MM.1S (cell line): Measurements from ENCODE around the gene TP63.

Source experiments
- DNase-seq: peaks from one replicate; pipeline ENCODE4 v3.0.0-alpha.2; 2015
- H2AFZ ChIP-seq: fragments of 300-600 bp; sonication (generic); 2 replicates; pipeline ENCODE4 v1.6.0; 2016; ENCODE audit warnings: antibody characterized with exemption, low read length
- H3F3A ChIP-seq: fragments of 300-600 bp; sonication (generic); 2 replicates; pipeline ENCODE4 v1.6.1; 2016; ENCODE audit warnings: mild to moderate bottlenecking, antibody characterized with exemption, low read length, moderate library complexity, mixed read lengths; ENCODE audit not compliant: insufficient read depth
- H3K27ac ChIP-seq: fragments of 300-600 bp; sonication (generic); 2 replicates; pipeline ENCODE4 v1.5.1; 2016; ENCODE audit warnings: mild to moderate bottlenecking, low read length
- H3K27me3 ChIP-seq: fragments of 300-600 bp; sonication (generic); replicated peaks from 2 replicates; pipeline ENCODE4 v1.6.0; 2016; ENCODE audit warnings: low read length; ENCODE audit not compliant: insufficient read depth
- H3K36me3 ChIP-seq: fragments of 300-600 bp; sonication (generic); replicated peaks from 2 replicates; pipeline ENCODE4 v1.6.1; 2016; ENCODE audit warnings: mild to moderate bottlenecking, low read length, mixed read lengths; ENCODE audit not compliant: insufficient read depth
- H3K4me1 ChIP-seq: fragments of 300-600 bp; sonication (generic); 2 replicates; pipeline ENCODE4 v1.6.1; 2016; ENCODE audit warnings: low read length, mixed read lengths
- H3K4me2 ChIP-seq: fragments of 300-600 bp; sonication (generic); 2 replicates; pipeline ENCODE4 v1.6.0; 2016; ENCODE audit warnings: low read depth, low read length
- H3K4me3 ChIP-seq: fragments of 300-600 bp; sonication (generic); 2 replicates; pipeline ENCODE4 v1.5.1; 2016; ENCODE audit warnings: low read length, mixed read lengths
- H3K79me2 ChIP-seq: fragments of 300-600 bp; sonication (generic); 2 replicates; pipeline ENCODE4 v1.6.1; 2016; ENCODE audit warnings: mixed run types, low read length, mixed read lengths
- H3K9ac ChIP-seq: fragments of 300-600 bp; sonication (generic); 2 replicates; pipeline ENCODE4 v1.6.1; 2016; ENCODE audit warnings: low read length, mixed read lengths
- H3K9me2 ChIP-seq: fragments of 300-600 bp; sonication (generic); replicated peaks from 2 replicates; pipeline ENCODE4 v1.6.1; 2016; ENCODE audit warnings: mild to moderate bottlenecking, low read length, mixed read lengths; ENCODE audit not compliant: insufficient read depth
- H3K9me3 ChIP-seq: fragments of 300-600 bp; sonication (generic); replicated peaks from 2 replicates; pipeline ENCODE4 v1.6.1; 2016; ENCODE audit warnings: mild to moderate bottlenecking, low read length, mixed read lengths; ENCODE audit not compliant: insufficient read depth
- H4K20me1 ChIP-seq: fragments of 300-600 bp; sonication (generic); 2 replicates; pipeline ENCODE4 v1.6.1; 2016; ENCODE audit warnings: mild to moderate bottlenecking, low read length, moderate library complexity, mixed read lengths; ENCODE audit not compliant: insufficient read depth
- CTCF ChIP-seq: fragments of 300-600 bp; sonication (generic); IDR thresholded peaks from 2 replicates; pipeline ENCODE4 v1.5.1; 2016; ENCODE audit warnings: antibody characterized with exemption, low read length, mixed read lengths
- EZH2 ChIP-seq: fragments of 300-600 bp; sonication (generic); optimal IDR thresholded peaks from 2 replicates; pipeline ENCODE3; 2017; ENCODE audit warnings: low read depth, mild to moderate bottlenecking, antibody characterized with exemption, low read length, mixed read lengths
- EZH2phosphoT487 ChIP-seq: fragments of 300-600 bp; sonication (generic); IDR thresholded peaks from 2 replicates; pipeline ENCODE4 v1.6.1; 2018; ENCODE audit warnings: antibody characterized with exemption, low read length

Gene TP63

GRCh38 chr3:189901481-189901880 is 270.3 kb downstream of the TP63 start:
- Histone ChIP-seq H3K4me3 (no peak overlapping the region), H3K9me2 (no peaks in the 10 kb centered on the region), H3K4me2 (no peak overlapping the region), H3F3A (no peaks in the 10 kb centered on the region), H2AFZ (no peak overlapping the region), H3K27me3 (no peaks in the 10 kb centered on the region), H3K27ac (no peak overlapping the region), H3K79me2 (no peaks in the 10 kb centered on the region), H4K20me1 (no peaks in the 10 kb centered on the region), H3K4me1 (no peaks in the 10 kb centered on the region), H3K36me3 (no peaks in the 10 kb centered on the region), H3K9ac (no peak overlapping the region), H3K9me3 (no peaks in the 10 kb centered on the region)
- DNase-seq: no peak
- TF ChIP-seq EZH2 (no peak), EZH2phosphoT487 (no peak), CTCF (no peak)

- no peaks in the 10 kb centered on the region for H3F3A ChIP-seq
- TF ChIP-seq EZH2 (no peak), EZH2phosphoT487 (no peak), CTCF (no peak)
- DNase-seq: no peak
- no peaks in the 10 kb centered on the region for H3K27me3 ChIP-seq
- H3K9ac ChIP-seq: no peak overlapping the region
- no peaks in the 10 kb centered on the region for H3K4me1 ChIP-seq
- no peak overlapping the region for H3K4me3 ChIP-seq
- H3K9me3 ChIP-seq: no peaks in the 10 kb centered on the region
- H3K9me2 ChIP-seq: no peaks in the 10 kb centered on the region
- no peaks in the 10 kb centered on the region for H3K36me3 ChIP-seq
- H2AFZ ChIP-seq: no peak overlapping the region
- no peaks in the 10 kb centered on the region for H4K20me1 ChIP-seq
- H3K27ac ChIP-seq: no peak overlapping the region
- no peak overlapping the region for H3K4me2 ChIP-seq
- no peaks in the 10 kb centered on the region for H3K79me2 ChIP-seq
Measured at GRCh38 chr3:189902230-189903186, 271.3 kb downstream of the TP63 start.

- no peaks in the 10 kb centered on the region for H3F3A ChIP-seq
- H3K36me3 ChIP-seq: no peaks in the 10 kb centered on the region
- no peak overlapping the region for H3K9ac ChIP-seq
- no peak overlapping the region for H3K4me2 ChIP-seq
- H3K4me3 ChIP-seq: no peak overlapping the region
- no peaks in the 10 kb centered on the region for H3K9me2 ChIP-seq
- H3K9me3 ChIP-seq: no peaks in the 10 kb centered on the region
- no peaks in the 10 kb centered on the region for H4K20me1 ChIP-seq
- no peak for DNase-seq
- no peak for TF ChIP-seq CTCF
- no peak for TF ChIP-seq EZH2phosphoT487
- no peak for TF ChIP-seq EZH2
- H3K79me2 ChIP-seq: no peaks in the 10 kb centered on the region
- H3K27me3 ChIP-seq: no peaks in the 10 kb centered on the region
- H3K27ac ChIP-seq: no peak overlapping the region
- no peaks in the 10 kb centered on the region for H3K4me1 ChIP-seq
- H2AFZ ChIP-seq: no peak overlapping the region
Measured at GRCh38 chr3:189903562-189904250, 272.5 kb downstream of the TP63 start.
